CD14-positive monocyte (primary cell): Measurements from ENCODE around the gene S100A10. TPM values are rescaled to one million over a fixed set of nuclear protein-coding genes. Genes with fewer than 3 reads are reported as not detected.

ENCODE experiments used
- DNase-seq, 3 donors: peaks; one replicate each; pipeline ENCODE4 v3.0.0-alpha.2; 2011 to 2022
- H2AFZ ChIP-seq: 2 replicates; pipeline ENCODE4 v1.6.0; 2012; ENCODE audit warnings: mild to moderate bottlenecking, low read depth, low read length, inconsistent platforms; ENCODE audit not compliant: insufficient read depth, poor library complexity, severe bottlenecking
- H3K27ac ChIP-seq, 2 donors: 1 replicate in 1 of 2; 2 replicates in 1 of 2; pipeline ENCODE4 v1.5.1; 2012 to 2013; ENCODE audit warnings: low read length in 2 of 2, control low read depth in 1 of 2, inconsistent platforms in 1 of 2, low read depth in 1 of 2, mild to moderate bottlenecking in 1 of 2
- H3K27me3 ChIP-seq, 2 donors: one replicate each; pipeline versions ENCODE4 v1.6.0 to v1.6.1; 2011 to 2013; ENCODE audit warnings: low read length in 2 of 2; ENCODE audit not compliant: control insufficient read depth in 2 of 2, insufficient read depth in 2 of 2
- H3K36me3 ChIP-seq, 2 donors: replicated peaks in 1 of 2; 1 replicate in 1 of 2; 2 replicates in 1 of 2; pipeline versions ENCODE4 v1.5.1 to v1.6.1; 2012 to 2013; ENCODE audit warnings: low read length in 2 of 2, control low read depth in 1 of 2, inconsistent platforms in 1 of 2, mild to moderate bottlenecking in 1 of 2; ENCODE audit not compliant: insufficient read depth in 2 of 2, control insufficient read depth in 1 of 2
- H3K4me1 ChIP-seq, 2 donors: 1 replicate in 1 of 2; 2 replicates in 1 of 2; pipeline versions ENCODE4 v1.5.1 to v1.6.1; 2012 to 2013; ENCODE audit warnings: low read length in 2 of 2, control low read depth in 1 of 2, inconsistent platforms in 1 of 2, mild to moderate bottlenecking in 1 of 2, moderate library complexity in 1 of 2; ENCODE audit not compliant: insufficient read depth in 2 of 2, control insufficient read depth in 1 of 2
- H3K4me2 ChIP-seq: replicated peaks from 2 replicates; pipeline ENCODE3; 2012; ENCODE audit warnings: low read length, moderate library complexity, mild to moderate bottlenecking; ENCODE audit not compliant: poor library complexity, severe bottlenecking; ENCODE audit errors: extremely low read depth
- H3K4me3 ChIP-seq, 3 experiments: fragments of 200-600 bp in 1 of 3; sonication (generic) in 1 of 3; replicated peaks in 1 of 3; 1 replicate in 2 of 3; 2 replicates in 1 of 3; pipeline ENCODE4 v1.5.1; 2011 to 2013; ENCODE audit warnings: low read length in 3 of 3, mild to moderate bottlenecking in 3 of 3, control low read depth in 2 of 3, low read depth in 2 of 3, inconsistent platforms in 1 of 3, moderate library complexity in 1 of 3
- H3K79me2 ChIP-seq: 2 replicates; pipeline ENCODE4 v1.6.0; 2012; ENCODE audit warnings: mild to moderate bottlenecking, control low read depth, inconsistent platforms, low read length, moderate library complexity; ENCODE audit not compliant: insufficient read depth
- H3K9ac ChIP-seq: 2 replicates; pipeline ENCODE4 v1.6.0; 2017; ENCODE audit warnings: low read length, mild to moderate bottlenecking; ENCODE audit not compliant: insufficient read depth, poor library complexity, severe bottlenecking
- H3K9me3 ChIP-seq, 2 donors: replicated peaks in 1 of 2; 1 replicate in 1 of 2; 2 replicates in 1 of 2; pipeline versions ENCODE4 v1.5.1 to v1.6.1; 2012 to 2013; ENCODE audit warnings: low read length in 2 of 2, control low read depth in 1 of 2; ENCODE audit not compliant: control insufficient read depth in 1 of 2, insufficient read depth in 1 of 2
- H4K20me1 ChIP-seq: 2 replicates; pipeline ENCODE4 v1.6.0; 2012; ENCODE audit warnings: mild to moderate bottlenecking, low read length, control low read depth, moderate library complexity; ENCODE audit not compliant: insufficient read depth
- H3K27ac Mint-ChIP-seq, 7 donors: one replicate each; pipeline ENCODE4 v1.8.0; 2020; ENCODE audit warnings: mild to moderate bottlenecking in 7 of 7, mixed read lengths in 7 of 7, moderate library complexity in 6 of 7, inconsistent platforms in 2 of 7
- H3K27me3 Mint-ChIP-seq, 3 donors: one replicate each; pipeline ENCODE4 v1.8.0; 2021 to 2022; ENCODE audit warnings: low read depth in 3 of 3, mild to moderate bottlenecking in 3 of 3, mixed read lengths in 3 of 3, moderate library complexity in 3 of 3, inconsistent platforms in 1 of 3
- H3K36me3 Mint-ChIP-seq, 2 donors: one replicate each; pipeline ENCODE4 v1.8.0; 2020; ENCODE audit warnings: mixed read lengths in 2 of 2, inconsistent platforms in 1 of 2, mild to moderate bottlenecking in 1 of 2
- H3K4me1 Mint-ChIP-seq: one replicate; pipeline ENCODE4 v1.8.0; 2020; ENCODE audit warnings: mild to moderate bottlenecking, mixed read lengths
- H3K4me3 Mint-ChIP-seq, 2 donors: one replicate each; pipeline ENCODE4 v1.8.0; 2020; ENCODE audit warnings: mild to moderate bottlenecking in 2 of 2, mixed read lengths in 2 of 2, moderate library complexity in 1 of 2
- H3K9me3 Mint-ChIP-seq, 7 donors: one replicate each; pipeline ENCODE4 v1.8.0; 2020 to 2022; ENCODE audit warnings: mixed read lengths in 7 of 7, mild to moderate bottlenecking in 6 of 7, moderate library complexity in 6 of 7, inconsistent platforms in 2 of 7
- WGBS: methylation state at CpG from one replicate; pipeline ENCODE4 v1.1.5; 2013; ENCODE audit warnings: missing lambda C conversion rate; ENCODE audit not compliant: insufficient coverage; 5-methylcytosine and 5-hydroxymethylcytosine counted together
- intact Hi-C, 2 donors: fragments of 100-400 bp; cut with micrococcal nuclease; formaldehyde crosslinking; loops; one replicate each; pipeline versions ENCODE4 v1.15.0 to v1.15.1; 2023
- polyA plus RNA-seq, 3 donors: library from polyadenylated mRNA; depleted of rRNA in 1 of 3; unstranded in 2 of 3; stranded (reverse) in 1 of 3; fragments of 300-500 nt in 2 of 3; fragments of >200 nt in 1 of 3; fragmentation: Illumina TruSeq in 2 of 3; gene quantifications; 1 replicate in 2 of 3; 2 replicates in 1 of 3; pipeline ENCODE4 v1.2.3, GENCODE V29; 2012 to 2021
- TF ChIP-seq, protein P1 (sequence below): fragments of 200-600 bp; IDR thresholded peaks from one replicate; pipeline ENCODE4 v1.8.0; 2022; ENCODE audit warnings: antibody characterized with exemption, mild to moderate bottlenecking

The S100A10 gene
- polyA plus RNA-seq, 3 donors, result 422 to 2,138 (median 2,129) TPM

DNA sequence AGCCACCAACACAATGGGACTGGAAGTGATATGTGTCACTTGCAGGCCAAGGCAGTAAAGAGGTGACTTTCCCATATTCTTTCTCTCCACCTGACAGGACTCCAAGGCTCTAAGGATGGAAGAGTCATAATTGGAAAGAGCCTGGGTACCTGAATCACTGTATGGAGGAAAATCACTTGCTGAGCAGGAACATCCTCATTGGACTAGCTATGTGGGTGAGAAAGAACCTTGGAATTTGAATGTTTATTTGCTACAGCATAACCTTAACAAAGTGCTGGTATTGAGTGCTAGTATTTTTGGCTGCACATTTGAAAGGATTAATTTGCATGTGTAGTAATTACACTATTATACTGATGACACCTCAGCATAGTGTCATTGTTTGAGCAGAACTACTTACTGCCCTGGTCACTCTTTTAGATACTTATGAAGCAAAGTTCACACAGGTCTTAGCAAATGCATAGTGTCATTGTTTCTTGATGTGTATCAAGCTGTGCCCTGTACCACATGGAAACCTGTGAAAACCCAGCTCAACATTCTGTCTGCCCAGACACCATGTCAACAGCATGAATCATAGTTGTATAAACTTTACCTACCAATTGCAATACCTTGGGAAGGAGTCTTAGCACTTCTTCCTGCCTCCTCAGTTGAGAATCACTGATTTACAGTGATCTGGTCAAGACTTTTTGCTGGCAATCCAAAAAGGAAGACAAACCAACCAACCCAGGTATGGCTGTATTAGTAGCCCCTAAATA is 5.1 kb upstream of the S100A10 start:
- peaks cover 7% of the 10 kb centered on the region for H3K79me2 ChIP-seq
- no peak overlapping the region for H3K4me2 ChIP-seq
- DNase-seq, result no peak
- no peaks in the 10 kb centered on the region for H3K9me3 ChIP-seq
- H3K4me3 ChIP-seq, result no peak overlapping the region
- H3K9ac ChIP-seq, result no peak overlapping the region
- H3K27me3 ChIP-seq, result peaks cover 0 to 1% of the 10 kb centered on the region in 2 donors
- H2AFZ ChIP-seq, result no peak overlapping the region
- no peaks in the 10 kb centered on the region for H4K20me1 ChIP-seq
- intact Hi-C loops, result loop anchor here in 1 of 2 donors (10.0 kb wide), 1 partner anchor 384 kb away; the partner anchor contains the start of gene SNX27
- Mint-ChIP-seq H3K4me3 (no peak overlapping the region), H3K27ac (no peak overlapping the region), H3K4me1 (peaks cover 34% of the 10 kb centered on the region), H3K9me3 (peaks cover 0 to 3% (median 0%) of the 10 kb centered on the region in 7 donors), H3K36me3 (peaks cover 0 to 4% of the 10 kb centered on the region in 2 donors), H3K27me3 (peaks cover 2 to 11% (median 7%) of the 10 kb centered on the region in 3 donors)
- TF ChIP-seq, protein P1, sequence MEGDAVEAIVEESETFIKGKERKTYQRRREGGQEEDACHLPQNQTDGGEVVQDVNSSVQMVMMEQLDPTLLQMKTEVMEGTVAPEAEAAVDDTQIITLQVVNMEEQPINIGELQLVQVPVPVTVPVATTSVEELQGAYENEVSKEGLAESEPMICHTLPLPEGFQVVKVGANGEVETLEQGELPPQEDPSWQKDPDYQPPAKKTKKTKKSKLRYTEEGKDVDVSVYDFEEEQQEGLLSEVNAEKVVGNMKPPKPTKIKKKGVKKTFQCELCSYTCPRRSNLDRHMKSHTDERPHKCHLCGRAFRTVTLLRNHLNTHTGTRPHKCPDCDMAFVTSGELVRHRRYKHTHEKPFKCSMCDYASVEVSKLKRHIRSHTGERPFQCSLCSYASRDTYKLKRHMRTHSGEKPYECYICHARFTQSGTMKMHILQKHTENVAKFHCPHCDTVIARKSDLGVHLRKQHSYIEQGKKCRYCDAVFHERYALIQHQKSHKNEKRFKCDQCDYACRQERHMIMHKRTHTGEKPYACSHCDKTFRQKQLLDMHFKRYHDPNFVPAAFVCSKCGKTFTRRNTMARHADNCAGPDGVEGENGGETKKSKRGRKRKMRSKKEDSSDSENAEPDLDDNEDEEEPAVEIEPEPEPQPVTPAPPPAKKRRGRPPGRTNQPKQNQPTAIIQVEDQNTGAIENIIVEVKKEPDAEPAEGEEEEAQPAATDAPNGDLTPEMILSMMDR, result no peak
- H3K36me3 ChIP-seq, result no peaks in the 10 kb centered on the region
- H3K27ac ChIP-seq, result no peak overlapping the region
- H3K4me1 ChIP-seq, result peaks cover 28% of the 10 kb centered on the region in 2 donors

DNA sequence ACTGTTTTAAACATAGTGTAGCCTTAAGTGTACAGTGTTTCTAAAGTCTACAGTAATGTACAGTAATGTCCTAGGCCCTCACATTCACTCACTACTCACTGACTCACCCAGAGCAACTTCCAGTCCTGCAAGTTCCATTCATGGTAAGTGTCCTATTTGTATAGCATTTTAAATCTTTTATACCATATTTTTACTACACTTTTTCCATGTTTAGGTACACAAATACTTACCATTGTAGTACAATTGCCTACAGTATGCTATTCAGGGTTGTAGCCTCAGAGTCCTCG is 3.6 kb upstream of the S100A10 start:
- intact Hi-C loops, result loop anchor here in 1 of 2 donors (10.0 kb wide), 1 partner anchor 382 kb away; the partner anchor contains the start of gene SNX27
- H3K9ac ChIP-seq, result no peak overlapping the region
- no peak for DNase-seq
- H3K4me2 ChIP-seq, result no peak overlapping the region
- H2AFZ ChIP-seq, result no peak overlapping the region
- no CpG with 5 or more reads among the region's 1 CpG for WGBS
- Mint-ChIP-seq H3K36me3 (peaks cover 5 to 6% of the 10 kb centered on the region in 2 donors), H3K9me3 (peaks cover 0 to 5% (median 0%) of the 10 kb centered on the region in 7 donors), H3K27ac (no peak overlapping the region), H3K4me1 (peaks cover 35% of the 10 kb centered on the region), H3K4me3 (no peak overlapping the region), H3K27me3 (peaks cover 0 to 7% (median 5%) of the 10 kb centered on the region in 3 donors)
- H3K27ac ChIP-seq, result no peak overlapping the region
- H3K79me2 ChIP-seq, result peaks cover 22% of the 10 kb centered on the region
- no peaks in the 10 kb centered on the region for H3K9me3 ChIP-seq
- peaks cover 7% of the 10 kb centered on the region for H4K20me1 ChIP-seq
- no peaks in the 10 kb centered on the region for H3K27me3 ChIP-seq
- no peaks in the 10 kb centered on the region for H3K36me3 ChIP-seq
- TF ChIP-seq, protein P1, result no peak
- peaks cover 29 to 34% of the 10 kb centered on the region in 2 donors for H3K4me1 ChIP-seq
- H3K4me3 ChIP-seq, result no peak overlapping the region
